Upper lobe of left lung (tissue), 6 donors: ENCODE data around the gene UNC13C. TPM values are rescaled to one million over a fixed set of nuclear protein-coding genes. Genes with fewer than 3 reads are reported as not detected.

ENCODE experiments used
- ATAC-seq, 2 donors: fragments of 200-7000 bp; cut with Tn5 transposase; one replicate each; pipeline ENCODE4 v1.9.1; 2022; ENCODE audit warnings: mild to moderate bottlenecking in 2 of 2, moderate library complexity in 2 of 2; ENCODE audit not compliant: low FRiP score in 2 of 2
- DNase-seq, 2 donors: peaks; one replicate each; pipeline ENCODE4 v3.0.0-alpha.2; 2019 to 2020
- H3K27ac ChIP-seq, 4 donors: fragments of 200-600 bp; sonication (generic); one replicate each; pipeline ENCODE4 v1.5.1; 2016 to 2019
- H3K27me3 ChIP-seq, 4 donors: fragments of 200-600 bp; sonication (generic); one replicate each; pipeline ENCODE4 v1.5.1; 2017 to 2019
- H3K36me3 ChIP-seq, 4 donors: fragments of 200-600 bp; sonication (generic); one replicate each; pipeline ENCODE4 v1.5.1; 2016 to 2019
- H3K4me1 ChIP-seq, 4 donors: fragments of 200-600 bp; sonication (generic); one replicate each; pipeline ENCODE4 v1.5.1; 2018 to 2019
- H3K4me3 ChIP-seq, 4 donors: fragments of 200-600 bp; sonication (generic); one replicate each; pipeline ENCODE4 v1.5.1; 2017 to 2019; ENCODE audit warnings: mild to moderate bottlenecking in 2 of 4, moderate library complexity in 1 of 4
- H3K9me3 ChIP-seq, 4 donors: fragments of 200-600 bp; sonication (generic); one replicate each; pipeline ENCODE4 v1.5.1; 2018 to 2019
- EP300 ChIP-seq, 4 donors: sonication (generic); formaldehyde crosslinking; IDR thresholded peaks; one replicate each; pipeline ENCODE4 v1.5.1; 2017; ENCODE audit warnings: antibody characterized with exemption in 4 of 4, control low read depth in 2 of 4
- POLR2A ChIP-seq, 4 donors: fragments of 450-650 bp; IDR thresholded peaks; one replicate each; pipeline ENCODE4 v1.5.1; 2016 to 2017; ENCODE audit warnings: antibody characterized with exemption in 4 of 4, mild to moderate bottlenecking in 2 of 4
- POLR2AphosphoS5 ChIP-seq, 2 donors: sonication (generic); formaldehyde crosslinking; IDR thresholded peaks; one replicate each; pipeline ENCODE4 v1.5.1; 2017; ENCODE audit warnings: antibody characterized with exemption in 2 of 2
- WGBS, 2 donors: methylation state at CpG; one replicate each; pipeline ENCODE4 v1.1.5; 2017 to 2018; 5-methylcytosine and 5-hydroxymethylcytosine counted together
- total RNA-seq, 6 donors: library from RNA; depleted of rRNA in 4 of 6; stranded (reverse); fragments of >200 nt in 4 of 6; gene quantifications; one replicate each; pipeline versions ENCODE4 v1.1.0 to v1.2.1, GENCODE V29; 2016 to 2021
- TF ChIP-seq, protein P1 (sequence below), 6 experiments: fragments of 450-650 bp in 4 of 6; fragments of 200-600 bp in 2 of 6; sonication (generic) in 2 of 6; IDR thresholded peaks; one replicate each; pipeline ENCODE4 v1.5.1; 2016 to 2019; ENCODE audit warnings: antibody characterized with exemption in 6 of 6
- donor health status: DM: no; HTN: no; CAD: no; lungs with moderate emphysema.
- donor health status: DM: no; HTN: yes; CAD: no; lungs with severe emphysema.

UNC13C gene
- total RNA-seq, 6 donors from 2014 or later = 0.07 to 1.0 (median 0.34) TPM

DNA sequence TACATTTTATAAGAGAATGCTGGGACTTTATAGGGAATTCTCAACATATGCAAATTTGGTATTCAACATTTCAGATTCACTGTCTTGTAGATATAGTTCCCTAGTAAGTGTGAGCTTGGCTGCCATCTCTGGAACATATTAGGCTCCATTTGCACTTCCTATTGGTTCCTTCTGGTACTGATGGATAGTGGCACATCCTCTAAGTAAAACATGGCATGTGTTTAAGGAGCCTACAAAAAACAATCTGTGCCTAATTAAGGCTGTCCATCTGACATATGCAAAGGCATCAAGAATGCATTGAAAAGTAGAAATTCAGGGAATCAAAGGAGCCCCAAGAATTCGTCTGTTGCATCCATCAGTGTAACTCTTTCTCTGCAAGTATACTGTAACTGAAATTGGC lies 344.1 kb downstream of the UNC13C start:
- Histone ChIP-seq H3K9me3 (no peaks in the 10 kb centered on the region), H3K4me1 (no peaks in the 10 kb centered on the region), H3K36me3 (no peaks in the 10 kb centered on the region), H3K27me3 (no peaks in the 10 kb centered on the region), H3K27ac (no peak overlapping the region), H3K4me3 (no peak overlapping the region)
- DNase-seq (no peak), ATAC-seq (no peak)
- TF ChIP-seq POLR2AphosphoS5 (IDR thresholded peaks at IDR 0.05) = no peak
- no peak for TF ChIP-seq EP300 (IDR thresholded peaks at IDR 0.05)
- TF ChIP-seq, protein P1, sequence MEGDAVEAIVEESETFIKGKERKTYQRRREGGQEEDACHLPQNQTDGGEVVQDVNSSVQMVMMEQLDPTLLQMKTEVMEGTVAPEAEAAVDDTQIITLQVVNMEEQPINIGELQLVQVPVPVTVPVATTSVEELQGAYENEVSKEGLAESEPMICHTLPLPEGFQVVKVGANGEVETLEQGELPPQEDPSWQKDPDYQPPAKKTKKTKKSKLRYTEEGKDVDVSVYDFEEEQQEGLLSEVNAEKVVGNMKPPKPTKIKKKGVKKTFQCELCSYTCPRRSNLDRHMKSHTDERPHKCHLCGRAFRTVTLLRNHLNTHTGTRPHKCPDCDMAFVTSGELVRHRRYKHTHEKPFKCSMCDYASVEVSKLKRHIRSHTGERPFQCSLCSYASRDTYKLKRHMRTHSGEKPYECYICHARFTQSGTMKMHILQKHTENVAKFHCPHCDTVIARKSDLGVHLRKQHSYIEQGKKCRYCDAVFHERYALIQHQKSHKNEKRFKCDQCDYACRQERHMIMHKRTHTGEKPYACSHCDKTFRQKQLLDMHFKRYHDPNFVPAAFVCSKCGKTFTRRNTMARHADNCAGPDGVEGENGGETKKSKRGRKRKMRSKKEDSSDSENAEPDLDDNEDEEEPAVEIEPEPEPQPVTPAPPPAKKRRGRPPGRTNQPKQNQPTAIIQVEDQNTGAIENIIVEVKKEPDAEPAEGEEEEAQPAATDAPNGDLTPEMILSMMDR (IDR thresholded peaks at IDR 0.05) = no peak
- WGBS, 2 donors = 57 to 58% methylated on average over 1 of the region's 1 CpG

DNA sequence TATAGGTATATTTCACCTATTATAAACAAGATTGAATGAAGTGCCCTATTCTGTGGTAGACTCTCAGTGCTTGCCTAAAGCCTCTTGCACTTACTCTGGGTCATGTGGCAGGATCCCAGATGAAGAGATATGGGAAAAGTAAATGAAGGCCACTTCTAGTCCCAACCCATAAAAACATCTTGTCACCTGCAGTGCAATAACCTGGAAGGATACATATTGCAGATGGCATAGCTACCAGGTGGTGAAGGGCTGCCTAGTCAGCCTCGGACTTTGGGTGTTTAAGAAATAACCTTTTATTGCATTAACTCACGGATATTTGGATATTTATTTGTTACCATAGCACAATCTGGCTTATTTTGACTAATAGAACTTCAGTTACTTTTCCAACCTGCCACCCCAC lies 367.1 kb downstream of the UNC13C start:
- H3K36me3 ChIP-seq = no peaks in the 10 kb centered on the region
- H3K9me3 ChIP-seq = no peaks in the 10 kb centered on the region
- 81 to 82% methylated on average over 2 of the region's 2 CpGs for WGBS, 2 donors
- ATAC-seq = no peak
- H3K4me3 ChIP-seq = no peak overlapping the region
- H3K27me3 ChIP-seq = no peaks in the 10 kb centered on the region
- DNase-seq = no peak
- TF ChIP-seq, protein P1 (IDR thresholded peaks at IDR 0.05) = no peak
- no peak for TF ChIP-seq POLR2A (IDR thresholded peaks at IDR 0.05)
- TF ChIP-seq POLR2AphosphoS5 (IDR thresholded peaks at IDR 0.05) = no peak
- TF ChIP-seq EP300 (IDR thresholded peaks at IDR 0.05) = no peak
- no peaks in the 10 kb centered on the region for H3K4me1 ChIP-seq
- H3K27ac ChIP-seq = no peak overlapping the region

DNA sequence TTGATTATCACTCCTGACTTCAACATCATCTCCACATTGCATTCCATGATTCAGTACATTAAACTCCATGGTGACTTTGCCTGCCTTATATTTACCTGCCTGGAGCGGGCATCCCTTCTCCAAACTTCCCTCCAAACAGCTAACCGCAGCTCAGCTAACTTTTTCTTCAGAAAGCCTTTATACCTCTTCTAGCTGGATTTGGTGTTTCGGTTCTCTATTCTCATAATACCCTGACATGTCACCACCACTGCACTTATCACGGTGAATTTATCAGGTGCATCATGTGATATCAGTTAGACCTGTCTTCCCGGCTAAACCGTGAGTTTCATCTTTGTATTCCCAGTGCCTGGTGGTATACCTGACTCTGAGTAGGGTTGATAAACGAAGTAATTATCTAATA lies 367.6 kb downstream of the UNC13C start:
- WGBS, 2 donors = 90% methylated on average over 7 of the region's 7 CpGs
- no peak overlapping the region for H3K27ac ChIP-seq
- no peaks in the 10 kb centered on the region for H3K9me3 ChIP-seq
- no peaks in the 10 kb centered on the region for H3K27me3 ChIP-seq
- H3K4me3 ChIP-seq = no peak overlapping the region
- DNase-seq = no peak
- H3K4me1 ChIP-seq = no peaks in the 10 kb centered on the region
- H3K36me3 ChIP-seq = no peaks in the 10 kb centered on the region
- TF ChIP-seq EP300 (IDR thresholded peaks at IDR 0.05) (no peak), POLR2A (IDR thresholded peaks at IDR 0.05) (no peak), POLR2AphosphoS5 (IDR thresholded peaks at IDR 0.05) (no peak)
- TF ChIP-seq, protein P1 (IDR thresholded peaks at IDR 0.05) = no peak
- no peak for ATAC-seq

DNA sequence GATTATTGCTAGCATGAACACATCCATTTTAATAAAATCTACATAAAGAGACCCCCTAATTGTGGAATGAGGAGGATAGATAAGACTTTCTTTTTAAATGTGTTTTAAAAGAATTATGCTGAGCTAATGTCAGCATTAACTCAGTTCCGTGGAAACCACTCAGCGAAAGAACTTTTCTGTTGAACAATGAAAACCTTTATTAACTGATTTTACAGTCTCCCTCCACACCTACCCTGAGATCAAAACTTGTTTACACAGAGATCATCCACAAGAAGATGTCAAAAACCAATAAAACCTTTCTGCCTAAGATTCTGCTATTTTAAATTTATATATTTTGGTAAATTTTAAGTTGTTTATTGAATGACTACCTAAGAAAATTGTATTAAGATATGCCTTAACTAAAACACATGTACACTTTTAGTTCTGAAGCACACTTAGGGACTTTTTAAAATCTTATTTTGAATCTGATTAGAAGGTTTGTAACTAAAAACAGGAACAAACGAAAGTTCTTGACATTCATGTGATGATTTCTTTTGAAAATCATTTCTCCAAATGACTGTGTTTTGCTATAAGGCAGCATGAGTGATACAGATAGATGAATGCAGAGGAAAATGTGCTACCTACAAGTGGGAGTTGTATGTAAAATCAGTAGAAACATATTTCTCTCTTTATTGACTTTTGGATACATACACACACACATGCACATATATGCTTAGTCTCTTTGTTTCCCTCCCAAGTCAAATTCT lies 369.0 kb downstream of the UNC13C start:
- Histone ChIP-seq H3K4me1 (no peaks in the 10 kb centered on the region), H3K27me3 (no peaks in the 10 kb centered on the region), H3K27ac (no peak overlapping the region), H3K36me3 (no peaks in the 10 kb centered on the region), H3K4me3 (no peak overlapping the region), H3K9me3 (no peaks in the 10 kb centered on the region)
- DNase-seq (no peak), ATAC-seq (no peak)
- WGBS, 2 donors = 48 to 77% methylated on average over 3 of the region's 3 CpGs
- TF ChIP-seq POLR2AphosphoS5 (IDR thresholded peaks at IDR 0.05) (no peak), EP300 (IDR thresholded peaks at IDR 0.05) (no peak), POLR2A (IDR thresholded peaks at IDR 0.05) (no peak)
- TF ChIP-seq, protein P1 (IDR thresholded peaks at IDR 0.05) = no peak

DNA sequence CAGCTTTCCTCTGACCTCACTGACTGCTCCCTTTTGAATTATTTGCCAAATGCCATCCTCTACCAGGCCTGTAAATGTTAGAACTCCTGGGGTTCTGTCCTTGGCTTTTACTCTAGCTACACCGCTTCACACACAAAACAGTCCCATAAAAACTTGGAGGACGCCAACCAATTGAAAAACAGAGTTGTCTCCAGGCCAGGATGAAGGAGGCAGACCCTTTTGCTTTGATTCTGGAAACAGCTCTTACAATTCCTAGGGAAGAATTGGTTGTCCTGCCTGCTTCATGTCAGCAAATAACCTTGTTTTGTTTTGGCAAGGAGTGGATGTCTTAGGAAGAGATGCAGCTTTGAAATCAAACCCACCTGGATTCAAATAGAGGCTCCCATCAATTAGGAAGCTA lies 375.5 kb downstream of the UNC13C start:
- 84 to 87% methylated on average over 2 of the region's 2 CpGs for whole genome bisulfite sequencing, 2 donors

More for the DNA sequence above, 375.5 kb downstream of the UNC13C start:
- Histone ChIP-seq H3K36me3 (no peaks in the 10 kb centered on the region), H3K27ac (no peak overlapping the region), H3K4me3 (no peak overlapping the region), H3K9me3 (no peaks in the 10 kb centered on the region), H3K4me1 (no peaks in the 10 kb centered on the region), H3K27me3 (no peaks in the 10 kb centered on the region)
- no peak for DNase-seq
- no peak for TF ChIP-seq POLR2A (IDR thresholded peaks at IDR 0.05)
- no peak for TF ChIP-seq POLR2AphosphoS5 (IDR thresholded peaks at IDR 0.05)
- TF ChIP-seq, protein P1 (IDR thresholded peaks at IDR 0.05) = no peak
- TF ChIP-seq EP300 (IDR thresholded peaks at IDR 0.05) = no peak
- no peak for ATAC-seq
